ENCODE results near the gene C1QTNF5. TPM values are rescaled to one million over a fixed set of nuclear protein-coding genes. Genes with fewer than 3 reads are reported as not detected.

C1QTNF5 gene
- total RNA-seq, 1 experiment from 2014 or later: not detected

- ChIA-PET CTCF (interaction anchor here (0.6 to 4.6 kb wide), 6 partner anchors 12 to 154 kb away, joined by 3 to 43 read pairs (median 4); no protein-coding TSS in a partner anchor), POLR2A (interaction anchor here (1.7 kb wide), 1 partner anchor 18 kb away, joined by 4 read pairs; no protein-coding TSS in a partner anchor)
- intact Hi-C loops (cut with micrococcal nuclease; ENCODE audit: unreplicated experiment): loop anchor here (5.0 kb wide), 1 partner anchor 173 kb away; the partner anchor contains the start of gene ABCG4
- in situ Hi-C loops (cut with HindIII; ENCODE audit: low pct_unique_long_range_greater_than_20kb, low sequenced_read_pairs): no loop called here
- H3K27me3 ChIP-seq (ENCODE audit: control insufficient read depth, insufficient read depth, low read length): no peaks in the 10 kb centered on the region
- peak overlapping the region; percentile 39 to 68 for H3K4me3 ChIP-seq (ENCODE audit: low read depth in 2 of 2, low read length in 2 of 2)
- no peak for TF ChIP-seq TCF7L2 (IDR thresholded peaks at IDR 0.05; ENCODE audit: low read depth, low read length)
- TF ChIP-seq CTCF (IDR thresholded peaks at IDR 0.05): no peak
- no peak for TF ChIP-seq REST (IDR thresholded peaks at IDR 0.05; ENCODE audit: insufficient read depth in 1 of 2, low read depth in 2 of 2, low read length in 1 of 2)
- ATAC-seq (peak; percentile 12), DNase-seq (ENCODE audit: low read depth, low spot score) (no peak)
- peak overlapping the region; percentile 82 for H3K27ac ChIP-seq (ENCODE audit: low read length)
- no peaks in the 10 kb centered on the region for H3K36me3 ChIP-seq (ENCODE audit: control insufficient read depth, insufficient read depth, low read length)
- no peaks in the 10 kb centered on the region for H3K9me3 ChIP-seq (ENCODE audit: control insufficient read depth, insufficient read depth, low read depth, low read length)
- BruUV-seq (replicated peaks): no TSS peak
- H3K4me1 ChIP-seq (ENCODE audit: control insufficient read depth, insufficient read depth, low read length): peaks cover 53% of the 10 kb centered on the region
These were observed 20.4 kb downstream of the C1QTNF5 start for GRCh38 chr11:119320240-119320775.

- no peak for DNase-seq (ENCODE audit: low read depth, low spot score)
- Histone ChIP-seq H3K4me1 (ENCODE audit: control insufficient read depth, insufficient read depth, low read length) (peaks cover 55% of the 10 kb centered on the region), H3K4me3 (ENCODE audit: low read depth in 2 of 2, low read length in 2 of 2) (no peak overlapping the region), H3K9me3 (ENCODE audit: control insufficient read depth, insufficient read depth, low read depth, low read length) (no peaks in the 10 kb centered on the region), H3K27me3 (ENCODE audit: control insufficient read depth, insufficient read depth, low read length) (no peaks in the 10 kb centered on the region), H3K36me3 (ENCODE audit: control insufficient read depth, insufficient read depth, low read length) (no peaks in the 10 kb centered on the region), H3K27ac (ENCODE audit: low read length) (peak overlapping the region; percentile 78)
- ChIA-PET POLR2A (interaction anchor here (1.7 kb wide), 1 partner anchor 18 kb away, joined by 4 read pairs; no protein-coding TSS in a partner anchor), CTCF (interaction anchor here (0.6 to 1.0 kb wide), 2 partner anchors 9 to 19 kb away, joined by 3 to 12 read pairs; no protein-coding TSS in a partner anchor)
- intact Hi-C loops (cut with micrococcal nuclease; ENCODE audit: unreplicated experiment) (loop anchor here (5.0 kb wide), 1 partner anchor 172 kb away; the partner anchor contains the start of gene ABCG4), in situ Hi-C loops (cut with HindIII; ENCODE audit: low pct_unique_long_range_greater_than_20kb, low sequenced_read_pairs) (no loop called here)
- TF ChIP-seq REST (IDR thresholded peaks at IDR 0.05; ENCODE audit: insufficient read depth in 1 of 2, low read depth in 2 of 2, low read length in 1 of 2): no peak
- BruUV-seq (replicated peaks): no TSS peak
- no peak for ATAC-seq
These were observed 20.9 kb downstream of the C1QTNF5 start for GRCh38 chr11:119319700-119320239.
